CD4-positive, alpha-beta T cell treated with Interleukin-15 for 1 hour (primary cell): ENCODE data around the gene GOLGA8A.
"Not testable (repeated sequence)": the region's sequence is repeated elsewhere in the genome, so short reads cannot be mapped to it uniquely, and the experiment has no call there.

ENCODE experiments used
- DNase-seq: peaks from one replicate; pipeline ENCODE4 v3.0.0-alpha.2; 2020

GOLGA8A gene, protein sequence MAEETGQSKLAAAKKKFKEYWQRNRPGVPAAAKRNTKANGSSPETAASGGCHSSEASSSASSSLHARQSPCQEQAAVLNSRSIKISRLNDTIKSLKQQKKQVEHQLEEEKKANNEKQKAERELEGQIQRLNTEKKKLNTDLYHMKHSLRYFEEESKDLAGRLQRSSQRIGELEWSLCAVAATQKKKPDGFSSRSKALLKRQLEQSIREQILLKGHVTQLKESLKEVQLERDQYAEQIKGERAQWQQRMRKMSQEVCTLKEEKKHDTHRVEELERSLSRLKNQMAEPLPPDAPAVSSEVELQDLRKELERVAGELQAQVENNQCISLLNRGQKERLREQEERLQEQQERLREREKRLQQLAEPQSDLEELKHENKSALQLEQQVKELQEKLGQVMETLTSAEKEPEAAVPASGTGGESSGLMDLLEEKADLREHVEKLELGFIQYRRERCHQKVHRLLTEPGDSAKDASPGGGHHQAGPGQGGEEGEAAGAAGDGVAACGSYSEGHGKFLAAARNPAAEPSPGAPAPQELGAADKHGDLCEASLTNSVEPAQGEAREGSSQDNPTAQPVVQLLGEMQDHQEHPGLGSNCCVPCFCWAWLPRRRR

DNA sequence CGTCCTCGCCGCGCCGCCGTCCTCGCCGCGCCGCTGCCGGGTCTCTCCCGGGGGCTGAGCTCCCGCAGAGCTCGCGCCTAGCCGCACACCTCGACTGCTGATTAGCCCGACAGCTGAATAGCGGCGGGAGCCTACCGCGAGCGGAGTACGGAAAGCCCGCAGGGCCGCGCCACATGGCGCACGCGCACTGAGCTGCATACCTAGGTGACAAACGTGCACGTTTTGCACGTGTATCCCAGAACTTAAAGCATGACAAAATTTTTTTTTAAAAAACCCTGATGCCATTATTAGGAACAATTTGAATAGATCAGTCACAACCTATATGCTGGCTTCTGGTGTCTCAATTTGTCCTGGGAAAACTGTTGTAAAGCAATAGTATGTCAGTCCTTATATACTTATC lies at the start of gene GOLGA8A:
Gene GOLGA8A, minus strand, starts transcription at position 122 of the 400 bp plus-strand sequence. CDS start 48,117 bp downstream, outside the sequence.
- peak; percentile 84 for DNase-seq

GRCh38 chr15:34483644-34484043 lies 46.0 kb upstream of the GOLGA8A start:
- no peak for DNase-seq

DNA sequence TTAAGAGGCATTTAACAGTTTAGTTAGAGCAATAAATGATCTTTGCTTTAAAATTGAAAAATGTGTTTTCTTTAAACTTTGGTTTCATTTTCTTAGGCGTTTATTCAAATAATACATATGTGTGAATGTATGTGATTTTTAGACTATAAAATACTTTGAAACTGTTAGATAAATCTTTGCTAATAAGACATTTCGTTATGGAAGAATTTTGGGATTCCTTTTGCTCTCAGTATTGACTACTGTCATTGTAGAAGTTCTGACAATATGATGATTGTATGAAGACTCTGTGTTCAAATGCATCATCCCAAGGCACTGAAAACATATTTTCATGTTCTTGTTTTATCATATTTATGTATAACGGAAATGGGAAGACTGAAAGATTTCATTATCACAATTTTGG lies 43.8 kb upstream of the GOLGA8A start:
- no peak for DNase-seq

DNA sequence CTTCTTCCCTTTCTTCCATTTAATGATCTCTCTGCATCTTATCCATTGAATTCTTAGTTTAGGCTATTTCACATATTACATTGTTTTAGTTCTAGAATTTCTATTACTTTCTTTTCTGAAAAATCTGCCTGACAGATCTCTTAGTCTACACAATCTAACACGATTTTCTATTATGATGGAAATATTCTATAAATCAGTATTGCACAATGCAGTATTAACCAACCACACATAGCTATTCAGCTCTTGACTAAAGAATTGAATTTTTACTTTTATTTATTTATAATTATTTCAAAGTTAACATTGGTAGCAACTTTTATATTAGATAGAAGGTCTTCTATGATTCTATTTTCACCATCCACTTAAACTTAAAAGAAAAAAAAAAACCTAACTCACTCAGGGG lies 36.2 kb upstream of the GOLGA8A start:
- DNase-seq = no peak

DNA sequence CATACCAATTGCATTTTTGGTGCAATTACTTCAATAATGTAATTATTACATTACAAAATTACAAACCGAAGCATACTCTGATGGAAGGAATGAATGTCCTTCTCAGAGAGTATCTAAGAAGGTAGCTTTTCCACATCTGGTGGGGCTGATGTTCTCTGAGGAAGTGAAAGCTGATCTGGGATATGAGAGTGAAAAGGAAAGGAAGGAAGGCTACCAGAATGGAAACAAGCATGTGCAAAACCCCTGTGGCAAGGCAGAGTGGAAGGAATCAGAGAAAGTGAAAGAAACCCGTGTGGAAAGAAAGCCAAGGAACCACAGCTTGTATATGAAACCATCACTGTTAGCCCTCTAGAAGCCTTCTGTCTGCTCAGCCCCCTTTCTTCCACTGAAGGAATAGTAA lies 35.3 kb upstream of the GOLGA8A start:
- DNase-seq = no peak

DNA sequence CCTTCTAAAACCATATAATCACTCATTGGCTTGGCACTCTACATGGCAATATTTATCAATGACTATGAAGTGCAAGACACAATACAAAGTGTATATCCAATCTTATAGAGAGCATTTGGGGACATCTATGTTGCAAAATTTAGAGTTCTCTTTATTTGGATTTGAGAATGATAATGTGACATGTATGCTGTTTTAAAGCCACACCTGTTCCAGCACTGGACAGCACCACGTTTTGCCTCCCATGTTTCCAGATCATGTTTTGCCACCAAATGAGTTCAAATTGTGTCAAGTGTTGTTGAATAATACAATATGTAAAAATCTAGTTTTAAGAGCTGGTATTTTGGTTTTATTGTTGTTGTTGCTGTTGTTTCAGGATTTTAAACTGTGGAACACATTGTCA lies 33.3 kb upstream of the GOLGA8A start:
- no peak for DNase-seq

- no peak for DNase-seq
Observed at GRCh38 chr15:34470091-34470490, 32.5 kb upstream of the GOLGA8A start.

DNA sequence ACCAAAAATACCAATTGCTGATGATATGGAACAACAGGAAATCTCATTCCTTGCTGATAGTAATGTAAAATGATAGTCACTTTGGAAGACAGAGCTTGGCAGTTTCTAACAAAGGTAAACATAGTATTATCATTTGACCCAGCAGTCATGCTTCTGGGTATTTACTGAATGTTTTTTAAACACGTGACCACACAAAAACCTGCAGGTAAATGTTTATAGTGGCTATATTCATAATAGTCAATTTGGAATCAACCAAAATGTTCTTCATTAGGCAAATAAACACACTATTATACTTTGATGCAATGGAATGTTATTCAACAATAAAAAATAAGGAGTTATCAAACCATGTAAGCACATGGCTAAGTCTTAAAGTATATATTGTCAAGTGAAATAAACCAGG lies 24.1 kb upstream of the GOLGA8A start:
- no peak for DNase-seq

DNA sequence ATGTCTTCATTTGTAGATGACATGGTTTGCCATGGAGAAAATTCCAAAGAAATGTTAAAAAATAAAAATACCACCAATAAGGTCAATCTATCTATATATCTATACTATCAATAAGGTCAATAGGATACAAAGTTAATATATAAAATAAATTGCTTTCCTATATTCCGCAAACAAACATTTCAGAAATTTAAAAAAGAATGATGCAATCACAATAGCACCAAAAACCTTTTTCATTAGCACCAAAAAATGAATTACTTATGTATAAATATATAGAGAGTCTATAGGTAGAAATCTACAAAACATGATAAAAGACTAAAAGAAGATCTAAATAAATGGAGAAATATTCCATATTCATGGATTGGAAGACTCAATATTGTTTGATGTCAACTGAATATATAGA lies 22.8 kb upstream of the GOLGA8A start:
- DNase-seq = no peak

DNA sequence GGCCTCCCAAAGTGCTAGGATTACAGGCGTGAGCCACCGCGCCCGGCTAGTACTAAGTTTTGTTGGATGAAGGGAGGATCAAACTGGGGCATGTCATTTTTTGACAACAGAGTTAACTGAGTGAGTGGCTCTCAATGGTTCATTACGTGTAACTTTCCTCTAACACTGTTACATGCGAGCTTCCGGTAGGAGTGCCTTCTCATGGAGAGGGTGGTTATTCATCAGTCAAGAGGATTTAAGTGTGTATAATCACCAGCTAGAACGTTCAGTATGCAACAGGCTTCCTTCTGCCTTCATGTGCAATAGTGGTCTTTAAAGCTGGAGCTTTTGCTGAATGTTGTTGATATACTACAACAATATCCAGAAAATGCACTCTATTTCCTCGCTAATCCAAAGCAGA lies 19.1 kb upstream of the GOLGA8A start:
- DNase-seq = no peak

DNA sequence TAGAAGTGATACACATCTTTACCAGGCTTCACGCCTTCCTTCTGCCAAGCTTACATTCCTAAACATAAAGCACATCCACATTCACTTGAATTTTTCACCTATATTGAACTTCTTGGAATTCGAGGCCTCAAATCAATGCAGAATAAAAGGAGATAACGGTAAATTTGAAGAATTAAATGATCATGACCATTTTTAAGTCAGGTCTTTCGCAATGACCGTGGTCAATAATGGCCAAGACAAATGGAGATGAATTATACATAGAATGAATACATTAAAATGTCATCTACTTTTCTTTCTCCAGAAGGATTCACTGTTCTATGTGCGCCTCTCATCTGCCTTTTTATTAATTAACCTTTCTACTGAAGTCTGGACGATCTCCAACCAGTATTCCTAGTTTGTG lies 5.3 kb upstream of the GOLGA8A start:
- DNase-seq = no peak

GRCh38 chr15:34439878-34440277 lies 2.3 kb upstream of the GOLGA8A start:
- DNase-seq = no peak

GRCh38 chr15:34436956-34437442 lies 609 bp downstream of the GOLGA8A start:
- peak; percentile 21 for DNase-seq

GRCh38 chr15:34436126-34436955 lies 1.3 kb downstream of the GOLGA8A start:
- DNase-seq = no peak

GRCh38 chr15:34435658-34436057 lies 1.9 kb downstream of the GOLGA8A start:
- no peak for DNase-seq

DNA sequence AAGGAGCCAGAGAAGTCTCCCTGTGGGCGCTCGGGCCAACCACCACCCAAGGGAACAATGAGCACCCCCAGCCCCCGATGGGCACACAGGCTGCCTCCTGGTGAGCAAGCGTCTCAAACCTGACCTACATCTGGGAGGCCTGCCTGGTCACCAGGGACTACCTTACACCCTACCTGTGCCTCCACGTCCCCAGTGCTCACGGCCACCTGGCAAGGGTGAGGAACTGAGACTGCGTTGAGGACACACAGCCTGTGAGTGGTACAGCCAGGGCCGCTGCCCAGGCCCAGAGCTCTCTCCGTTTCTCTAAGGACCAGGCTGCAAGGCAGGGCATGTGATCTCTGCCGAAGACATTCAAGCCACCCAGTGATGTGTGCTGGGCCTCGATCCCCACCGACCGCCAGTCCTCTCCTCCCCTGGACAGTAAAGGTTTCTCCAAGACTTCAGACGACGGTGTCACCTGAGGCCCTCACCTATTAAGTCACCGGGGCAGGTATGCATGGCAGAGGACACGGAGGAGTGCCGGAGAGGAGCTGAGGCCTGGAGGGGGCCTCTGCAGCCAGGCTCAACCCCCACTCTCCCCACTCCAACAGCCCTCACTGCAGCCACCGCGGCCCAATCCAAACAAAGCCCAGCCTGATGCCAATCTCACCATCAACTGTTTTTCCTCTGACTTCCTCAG lies 2.8 kb downstream of the GOLGA8A start:
- DNase-seq = no peak

GRCh38 chr15:34433956-34434626 lies 3.5 kb downstream of the GOLGA8A start:
- not testable (repeated sequence) for DNase-seq

DNA sequence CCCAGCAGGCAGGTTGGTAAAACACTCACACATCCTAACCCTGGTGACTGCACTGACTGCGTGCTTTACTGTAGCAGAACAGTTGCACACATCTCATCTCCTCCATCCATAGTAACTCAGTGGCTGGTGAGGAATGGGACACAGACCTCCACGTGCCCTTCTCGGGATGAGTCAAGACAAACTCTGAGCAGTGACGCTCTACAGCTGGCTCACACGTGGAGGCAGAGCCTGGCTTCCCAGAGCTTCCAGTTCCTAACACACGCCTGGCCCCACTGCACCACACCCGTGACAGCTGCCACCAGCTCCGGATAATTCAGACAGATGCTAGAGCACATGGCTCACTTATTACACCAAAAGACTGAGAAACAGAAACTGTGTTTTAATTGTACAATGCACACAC lies 7.0 kb downstream of the GOLGA8A start:
- not testable (repeated sequence) for DNase-seq

DNA sequence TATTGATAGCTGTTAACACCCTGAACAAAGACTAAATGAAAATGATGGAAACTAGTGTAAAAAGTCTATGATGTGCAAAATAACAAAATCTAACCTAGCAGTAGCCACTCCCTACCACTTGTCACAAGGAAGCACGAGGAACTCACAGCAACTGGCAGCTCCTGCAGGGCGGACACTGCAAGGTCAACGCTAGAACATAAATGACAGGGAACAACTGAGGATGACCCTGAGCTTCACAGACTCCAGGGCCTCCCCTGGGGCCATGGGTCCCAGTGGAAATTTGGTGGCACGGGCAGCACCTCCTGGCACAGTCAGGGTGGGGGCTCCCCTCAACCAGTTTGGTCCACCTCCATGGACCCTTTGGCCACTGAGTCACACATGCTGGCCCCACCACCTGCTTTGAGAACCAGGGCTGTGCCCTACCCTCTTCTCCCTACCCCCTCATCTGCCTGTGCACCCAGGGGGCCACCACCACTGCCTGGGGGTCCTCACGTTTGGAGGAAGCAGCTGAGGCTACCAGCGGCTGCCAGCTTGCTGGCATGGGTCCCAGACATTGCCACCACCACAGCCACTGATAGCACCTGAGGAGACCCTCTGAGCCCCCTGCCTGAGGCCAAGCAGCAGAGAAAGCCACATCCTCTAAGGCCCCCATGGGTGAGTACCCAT lies 14.1 kb downstream of the GOLGA8A start:
- DNase-seq = not testable (repeated sequence)

- not testable (repeated sequence) for DNase-seq
Observed at GRCh38 chr15:34420953-34421352, 16.7 kb downstream of the GOLGA8A start.

DNA sequence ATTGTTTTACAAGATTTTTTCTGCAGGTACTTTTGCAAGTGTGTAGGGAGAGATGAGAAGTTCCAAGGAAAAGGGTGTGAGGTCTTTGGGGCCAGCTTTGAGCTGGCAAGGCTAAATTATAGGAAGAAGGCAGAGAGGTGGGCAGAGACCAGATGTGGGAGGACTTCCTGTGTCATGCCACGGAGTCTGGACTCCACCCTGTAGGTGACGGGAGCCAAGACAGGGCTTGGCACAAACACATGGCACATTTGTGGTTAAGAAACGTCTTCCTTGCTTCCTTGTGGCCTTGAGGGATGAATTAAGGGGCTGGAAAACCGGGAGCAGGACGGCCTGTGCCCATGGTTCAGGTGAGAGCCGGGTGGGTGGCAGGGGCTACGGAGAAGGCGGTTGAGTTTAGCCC lies 19.2 kb downstream of the GOLGA8A start:
- DNase-seq = not testable (repeated sequence)

DNA sequence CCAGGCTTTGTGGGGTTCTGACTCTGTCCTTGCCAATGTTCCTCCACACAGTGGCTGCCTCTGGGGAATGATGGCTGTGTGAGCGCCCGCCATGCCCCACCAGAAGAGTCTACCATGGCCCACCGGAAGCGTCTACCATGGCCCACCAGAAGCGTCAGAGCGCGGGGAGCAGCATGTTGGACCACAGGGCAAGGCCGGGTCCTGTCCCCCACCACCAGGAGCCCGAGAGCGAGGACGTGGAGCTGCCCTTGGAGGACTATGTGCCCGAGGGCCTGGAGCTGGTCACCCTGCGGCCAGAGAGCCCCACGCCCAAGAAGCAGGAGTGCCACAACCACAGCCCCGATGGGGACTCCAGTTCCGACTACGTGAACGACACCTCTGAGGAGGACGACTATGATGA lies 28.1 kb downstream of the GOLGA8A start:
- DNase-seq = not testable (repeated sequence)
